Glutamatergic neuron (in vitro differentiated cells): ENCODE measurements around the gene ZNF774. TPM values are rescaled to one million over a fixed set of nuclear protein-coding genes. Genes with fewer than 3 reads are reported as not detected.

Source experiments
- DNase-seq: peaks from one replicate; pipeline ENCODE4 v3.0.0; 2022
- H3K27ac Mint-ChIP-seq: one replicate; pipeline ENCODE4 v1.8.0; 2020; ENCODE audit warnings: mild to moderate bottlenecking, mixed read lengths, inconsistent platforms; ENCODE audit not compliant: unreplicated experiment
- H3K27me3 Mint-ChIP-seq: one replicate; pipeline ENCODE4 v1.8.0; 2020; ENCODE audit warnings: mild to moderate bottlenecking, moderate library complexity, mixed read lengths, inconsistent platforms; ENCODE audit not compliant: unreplicated experiment
- H3K36me3 Mint-ChIP-seq: one replicate; pipeline ENCODE4 v1.8.0; 2020; ENCODE audit warnings: mild to moderate bottlenecking, mixed read lengths, inconsistent platforms; ENCODE audit not compliant: unreplicated experiment
- H3K4me1 Mint-ChIP-seq: one replicate; pipeline ENCODE4 v1.8.0; 2020; ENCODE audit warnings: mild to moderate bottlenecking, low read depth, mixed read lengths, inconsistent platforms; ENCODE audit not compliant: unreplicated experiment
- H3K4me3 Mint-ChIP-seq: one replicate; pipeline ENCODE4 v1.8.0; 2020; ENCODE audit warnings: mild to moderate bottlenecking, mixed read lengths, inconsistent platforms; ENCODE audit not compliant: unreplicated experiment
- H3K9me3 Mint-ChIP-seq: one replicate; pipeline ENCODE4 v1.8.0; 2020; ENCODE audit warnings: mild to moderate bottlenecking, moderate library complexity, mixed read lengths, inconsistent platforms; ENCODE audit not compliant: unreplicated experiment
- total RNA-seq: library from RNA; stranded (reverse); fragmentation: NEBNext Ultra II Directional; extraction: Animal tissue kit (Norgen Biotek cat#: 25700); gene quantifications from one replicate; pipeline ENCODE4 v1.2.1, GENCODE V29; 2021; ENCODE audit not compliant: unreplicated experiment
- TF ChIP-seq, protein P1 (sequence below): fragments of 200-600 bp; sonication (generic); IDR thresholded peaks from one replicate; pipeline ENCODE4 v1.5.0; 2021; ENCODE audit not compliant: partially characterized antibody, unreplicated experiment

ZNF774 gene
- total RNA-seq, 1 donor from 2014 or later = 6.7 TPM

DNA sequence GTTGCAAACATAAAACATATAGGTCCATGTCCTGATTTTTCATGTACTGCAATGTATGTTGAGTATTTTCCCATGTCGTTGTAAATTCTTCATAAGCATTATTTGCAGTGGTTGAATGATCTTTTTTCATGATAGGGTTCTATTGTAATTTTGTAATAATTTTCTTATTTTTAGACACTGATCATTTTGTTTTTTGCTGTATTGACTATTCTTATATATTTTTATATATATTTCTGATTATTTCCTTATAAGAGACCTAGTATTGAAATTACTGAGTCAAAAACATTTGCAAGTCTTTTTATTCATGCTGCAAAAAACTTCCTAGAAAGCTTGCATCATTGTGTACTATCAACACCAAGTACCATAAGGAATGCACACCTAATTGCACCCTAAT is 31.2 kb upstream of the ZNF774 start:
- H3K36me3 Mint-ChIP-seq = no peaks in the 10 kb centered on the region
- DNase-seq = no peak
- no peak overlapping the region for H3K4me3 Mint-ChIP-seq
- H3K4me1 Mint-ChIP-seq = peaks cover 7% of the 10 kb centered on the region
- no peak overlapping the region for H3K27ac Mint-ChIP-seq
- H3K9me3 Mint-ChIP-seq = no peaks in the 10 kb centered on the region
- H3K27me3 Mint-ChIP-seq = peaks cover 1% of the 10 kb centered on the region
- TF ChIP-seq, protein P1, sequence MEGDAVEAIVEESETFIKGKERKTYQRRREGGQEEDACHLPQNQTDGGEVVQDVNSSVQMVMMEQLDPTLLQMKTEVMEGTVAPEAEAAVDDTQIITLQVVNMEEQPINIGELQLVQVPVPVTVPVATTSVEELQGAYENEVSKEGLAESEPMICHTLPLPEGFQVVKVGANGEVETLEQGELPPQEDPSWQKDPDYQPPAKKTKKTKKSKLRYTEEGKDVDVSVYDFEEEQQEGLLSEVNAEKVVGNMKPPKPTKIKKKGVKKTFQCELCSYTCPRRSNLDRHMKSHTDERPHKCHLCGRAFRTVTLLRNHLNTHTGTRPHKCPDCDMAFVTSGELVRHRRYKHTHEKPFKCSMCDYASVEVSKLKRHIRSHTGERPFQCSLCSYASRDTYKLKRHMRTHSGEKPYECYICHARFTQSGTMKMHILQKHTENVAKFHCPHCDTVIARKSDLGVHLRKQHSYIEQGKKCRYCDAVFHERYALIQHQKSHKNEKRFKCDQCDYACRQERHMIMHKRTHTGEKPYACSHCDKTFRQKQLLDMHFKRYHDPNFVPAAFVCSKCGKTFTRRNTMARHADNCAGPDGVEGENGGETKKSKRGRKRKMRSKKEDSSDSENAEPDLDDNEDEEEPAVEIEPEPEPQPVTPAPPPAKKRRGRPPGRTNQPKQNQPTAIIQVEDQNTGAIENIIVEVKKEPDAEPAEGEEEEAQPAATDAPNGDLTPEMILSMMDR = no peak

DNA sequence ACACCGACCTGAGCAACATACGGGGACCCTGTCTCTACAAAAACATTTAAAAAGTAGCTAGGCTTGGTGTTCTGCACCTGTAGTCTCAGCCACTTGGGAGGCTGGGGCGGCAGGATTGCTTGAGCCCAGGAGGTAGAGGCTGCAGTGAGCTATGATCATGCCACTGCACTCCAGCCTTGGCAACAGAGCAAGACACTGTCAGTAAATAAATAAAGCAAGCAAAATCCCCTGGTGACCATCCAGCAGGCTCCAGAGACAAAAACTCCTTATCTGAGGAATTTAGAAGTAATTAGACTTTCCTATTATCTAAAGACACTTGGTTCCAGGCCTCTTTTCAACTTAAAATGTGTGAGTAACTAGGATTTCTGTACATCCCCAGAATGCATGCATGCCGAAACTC is 29.5 kb upstream of the ZNF774 start:
- Mint-ChIP-seq H3K4me3 (no peak overlapping the region), H3K4me1 (peaks cover 7% of the 10 kb centered on the region), H3K9me3 (no peaks in the 10 kb centered on the region), H3K27ac (no peak overlapping the region), H3K36me3 (no peaks in the 10 kb centered on the region), H3K27me3 (peaks cover 1% of the 10 kb centered on the region)
- no peak for DNase-seq
- TF ChIP-seq, protein P1 = no peak

DNA sequence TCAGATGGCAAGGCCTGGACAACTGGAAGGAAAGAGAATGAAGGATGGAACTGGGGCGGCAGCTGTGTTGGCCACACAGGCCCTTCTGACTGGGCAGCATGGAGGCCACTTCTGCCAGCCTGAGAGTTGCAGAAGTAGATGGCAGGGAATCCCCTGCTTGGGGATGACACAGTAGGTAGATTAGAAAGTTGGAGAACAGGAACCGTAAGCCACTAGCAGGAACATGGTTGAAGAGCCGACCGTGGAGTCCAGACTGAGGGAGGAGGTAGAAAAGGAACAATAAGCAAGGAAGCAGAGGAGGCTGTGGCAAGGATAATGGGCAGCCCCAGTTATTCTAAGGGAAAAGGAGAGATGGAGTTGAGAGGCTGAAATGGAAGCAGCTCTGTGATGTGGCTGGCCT is 26.4 kb upstream of the ZNF774 start:
- Mint-ChIP-seq H3K4me3 (no peak overlapping the region), H3K27ac (no peak overlapping the region), H3K36me3 (no peaks in the 10 kb centered on the region), H3K9me3 (peaks cover 2% of the 10 kb centered on the region), H3K27me3 (peaks cover 1% of the 10 kb centered on the region), H3K4me1 (no peaks in the 10 kb centered on the region)
- no peak for DNase-seq
- TF ChIP-seq, protein P1 = no peak

DNA sequence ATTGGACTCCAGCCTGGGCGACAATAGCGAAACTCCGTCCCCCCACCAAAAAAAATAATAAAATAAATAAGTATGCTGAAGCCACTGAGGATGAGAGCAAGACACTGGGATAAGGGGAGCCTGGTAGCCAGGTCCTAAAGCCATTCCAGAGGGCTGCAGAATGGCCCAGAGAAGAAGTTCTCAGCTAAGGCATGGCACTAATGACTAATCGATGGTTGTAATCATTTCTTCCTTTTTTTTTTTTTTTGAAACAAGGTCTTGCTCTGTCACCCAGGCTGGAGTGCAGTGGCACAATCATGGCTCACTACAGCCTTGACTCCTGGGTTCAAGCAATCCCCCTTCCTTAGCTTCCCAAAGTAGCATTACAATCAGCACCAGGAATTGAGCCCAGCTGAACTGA is 25.6 kb upstream of the ZNF774 start:
- no peaks in the 10 kb centered on the region for H3K36me3 Mint-ChIP-seq
- no peak for DNase-seq
- H3K4me1 Mint-ChIP-seq = no peaks in the 10 kb centered on the region
- H3K27me3 Mint-ChIP-seq = peaks cover 1% of the 10 kb centered on the region
- peaks cover 2% of the 10 kb centered on the region for H3K9me3 Mint-ChIP-seq
- H3K4me3 Mint-ChIP-seq = no peak overlapping the region
- TF ChIP-seq, protein P1 = no peak
- no peak overlapping the region for H3K27ac Mint-ChIP-seq

DNA sequence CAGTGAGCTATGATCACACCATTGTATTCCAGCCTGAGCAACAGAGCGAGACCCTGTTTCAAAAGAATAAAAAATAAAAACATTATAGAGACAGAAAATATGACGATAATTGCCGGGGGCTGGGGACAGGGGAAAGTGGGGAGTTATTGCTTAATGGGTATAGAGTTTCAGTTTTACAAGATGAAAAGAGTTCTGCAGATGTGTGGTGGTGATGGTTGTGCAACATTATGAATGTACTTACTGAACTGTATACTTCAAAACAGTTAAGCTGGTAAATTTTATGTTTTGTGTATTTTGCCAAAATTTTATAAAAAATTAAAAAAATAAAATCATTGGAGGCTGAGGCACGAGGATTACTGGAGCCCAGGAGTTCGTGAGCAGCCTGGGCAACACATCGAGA is 24.8 kb upstream of the ZNF774 start:
- no peak overlapping the region for H3K27ac Mint-ChIP-seq
- TF ChIP-seq, protein P1 = no peak
- peaks cover 2% of the 10 kb centered on the region for H3K9me3 Mint-ChIP-seq
- no peak for DNase-seq
- H3K4me1 Mint-ChIP-seq = no peaks in the 10 kb centered on the region
- peaks cover 1% of the 10 kb centered on the region for H3K27me3 Mint-ChIP-seq
- H3K4me3 Mint-ChIP-seq = no peak overlapping the region
- H3K36me3 Mint-ChIP-seq = no peaks in the 10 kb centered on the region
